ENCODE results near the gene UFL1.

DNA sequence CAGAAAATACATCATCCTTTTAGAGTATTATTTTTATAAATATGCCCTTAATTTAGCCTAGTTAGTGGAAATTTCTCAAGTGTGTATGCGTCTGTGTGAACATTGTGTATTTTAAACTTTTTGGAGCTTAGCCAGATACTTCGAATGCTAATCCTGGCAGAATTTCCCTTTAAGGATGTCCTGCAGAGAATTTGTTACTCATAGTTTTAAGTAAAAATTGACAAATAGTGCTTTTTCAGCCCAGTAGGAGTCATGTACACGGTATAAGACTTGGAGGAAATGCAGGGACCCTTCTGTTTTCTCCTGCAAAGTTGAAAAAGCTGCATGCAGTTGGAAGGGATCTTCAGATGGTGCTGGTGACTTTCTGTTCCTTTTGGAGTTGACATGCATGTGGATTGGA, 41.3 kb downstream of the UFL1 start, which contains the start of gene FHL5:
- TF ChIP-seq, protein P1, sequence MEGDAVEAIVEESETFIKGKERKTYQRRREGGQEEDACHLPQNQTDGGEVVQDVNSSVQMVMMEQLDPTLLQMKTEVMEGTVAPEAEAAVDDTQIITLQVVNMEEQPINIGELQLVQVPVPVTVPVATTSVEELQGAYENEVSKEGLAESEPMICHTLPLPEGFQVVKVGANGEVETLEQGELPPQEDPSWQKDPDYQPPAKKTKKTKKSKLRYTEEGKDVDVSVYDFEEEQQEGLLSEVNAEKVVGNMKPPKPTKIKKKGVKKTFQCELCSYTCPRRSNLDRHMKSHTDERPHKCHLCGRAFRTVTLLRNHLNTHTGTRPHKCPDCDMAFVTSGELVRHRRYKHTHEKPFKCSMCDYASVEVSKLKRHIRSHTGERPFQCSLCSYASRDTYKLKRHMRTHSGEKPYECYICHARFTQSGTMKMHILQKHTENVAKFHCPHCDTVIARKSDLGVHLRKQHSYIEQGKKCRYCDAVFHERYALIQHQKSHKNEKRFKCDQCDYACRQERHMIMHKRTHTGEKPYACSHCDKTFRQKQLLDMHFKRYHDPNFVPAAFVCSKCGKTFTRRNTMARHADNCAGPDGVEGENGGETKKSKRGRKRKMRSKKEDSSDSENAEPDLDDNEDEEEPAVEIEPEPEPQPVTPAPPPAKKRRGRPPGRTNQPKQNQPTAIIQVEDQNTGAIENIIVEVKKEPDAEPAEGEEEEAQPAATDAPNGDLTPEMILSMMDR (IDR thresholded peaks at IDR 0.05; ENCODE audit: control extremely low read depth in 1 of 3, insufficient read depth in 1 of 3, low read depth in 1 of 3, low read length in 3 of 3) = no peak
- no peak for TF ChIP-seq ATF2 (IDR thresholded peaks at IDR 0.05; ENCODE audit: low read length)
- no peak for TF ChIP-seq EZH2 (IDR thresholded peaks at IDR 0.05; ENCODE audit: low read depth, low read length, severe bottlenecking)
- TF ChIP-seq, protein P2, sequence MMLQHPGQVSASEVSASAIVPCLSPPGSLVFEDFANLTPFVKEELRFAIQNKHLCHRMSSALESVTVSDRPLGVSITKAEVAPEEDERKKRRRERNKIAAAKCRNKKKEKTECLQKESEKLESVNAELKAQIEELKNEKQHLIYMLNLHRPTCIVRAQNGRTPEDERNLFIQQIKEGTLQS (IDR thresholded peaks at IDR 0.05; ENCODE audit: insufficient read depth, low read depth, low read length) = no peak
- no peak for TF ChIP-seq RFX5 (IDR thresholded peaks at IDR 0.05; ENCODE audit: borderline replicate concordance, low read depth, low read length)
- TF ChIP-seq CBX8 (IDR thresholded peaks at IDR 0.05; ENCODE audit: borderline replicate concordance, low read depth, low read length) = no peak
- TF ChIP-seq POLR2A (IDR thresholded peaks at IDR 0.05; ENCODE audit: control extremely low read depth in 1 of 2, low read depth in 2 of 2, low read length in 2 of 2) = no peak
- TF ChIP-seq EP300 (IDR thresholded peaks at IDR 0.05; ENCODE audit: borderline replicate concordance in 1 of 2, low read depth in 2 of 2, low read length in 2 of 2) = no peak
- TF ChIP-seq CEBPB (IDR thresholded peaks at IDR 0.05; ENCODE audit: low read depth, low read length) = no peak
- TF ChIP-seq GTF2F1 (IDR thresholded peaks at IDR 0.05; ENCODE audit: borderline replicate concordance, low read depth, low read length) = no peak
- TF ChIP-seq KDM1A (IDR thresholded peaks at IDR 0.05; ENCODE audit: borderline replicate concordance, low read length) = no peak

All from H1 (cell line).